CD14-positive monocyte (primary cell): ENCODE data around the gene SYNPO. TPM values are rescaled to one million over a fixed set of nuclear protein-coding genes. Genes with fewer than 3 reads are reported as not detected.

Experiments used
- DNase-seq, 3 donors: peaks; one replicate each; pipeline ENCODE4 v3.0.0-alpha.2; 2011 to 2022
- H2AFZ ChIP-seq: 2 replicates; pipeline ENCODE4 v1.6.0; 2012; ENCODE audit warnings: mild to moderate bottlenecking, low read depth, low read length, inconsistent platforms; ENCODE audit not compliant: insufficient read depth, poor library complexity, severe bottlenecking
- H3K27ac ChIP-seq, 2 donors: 1 replicate in 1 of 2; 2 replicates in 1 of 2; pipeline ENCODE4 v1.5.1; 2012 to 2013; ENCODE audit warnings: low read length in 2 of 2, control low read depth in 1 of 2, inconsistent platforms in 1 of 2, low read depth in 1 of 2, mild to moderate bottlenecking in 1 of 2
- H3K27me3 ChIP-seq, 2 donors: one replicate each; pipeline versions ENCODE4 v1.6.0 to v1.6.1; 2011 to 2013; ENCODE audit warnings: low read length in 2 of 2; ENCODE audit not compliant: control insufficient read depth in 2 of 2, insufficient read depth in 2 of 2
- H3K36me3 ChIP-seq, 2 donors: replicated peaks in 1 of 2; 1 replicate in 1 of 2; 2 replicates in 1 of 2; pipeline versions ENCODE4 v1.5.1 to v1.6.1; 2012 to 2013; ENCODE audit warnings: low read length in 2 of 2, control low read depth in 1 of 2, inconsistent platforms in 1 of 2, mild to moderate bottlenecking in 1 of 2; ENCODE audit not compliant: insufficient read depth in 2 of 2, control insufficient read depth in 1 of 2
- H3K4me1 ChIP-seq, 2 donors: 1 replicate in 1 of 2; 2 replicates in 1 of 2; pipeline versions ENCODE4 v1.5.1 to v1.6.1; 2012 to 2013; ENCODE audit warnings: low read length in 2 of 2, control low read depth in 1 of 2, inconsistent platforms in 1 of 2, mild to moderate bottlenecking in 1 of 2, moderate library complexity in 1 of 2; ENCODE audit not compliant: insufficient read depth in 2 of 2, control insufficient read depth in 1 of 2
- H3K4me2 ChIP-seq: replicated peaks from 2 replicates; pipeline ENCODE3; 2012; ENCODE audit warnings: low read length, moderate library complexity, mild to moderate bottlenecking; ENCODE audit not compliant: poor library complexity, severe bottlenecking; ENCODE audit errors: extremely low read depth
- H3K4me3 ChIP-seq, 3 experiments: fragments of 200-600 bp in 1 of 3; sonication (generic) in 1 of 3; replicated peaks in 1 of 3; 1 replicate in 2 of 3; 2 replicates in 1 of 3; pipeline ENCODE4 v1.5.1; 2011 to 2013; ENCODE audit warnings: low read length in 3 of 3, mild to moderate bottlenecking in 3 of 3, control low read depth in 2 of 3, low read depth in 2 of 3, inconsistent platforms in 1 of 3, moderate library complexity in 1 of 3
- H3K79me2 ChIP-seq: 2 replicates; pipeline ENCODE4 v1.6.0; 2012; ENCODE audit warnings: mild to moderate bottlenecking, control low read depth, inconsistent platforms, low read length, moderate library complexity; ENCODE audit not compliant: insufficient read depth
- H3K9ac ChIP-seq: 2 replicates; pipeline ENCODE4 v1.6.0; 2017; ENCODE audit warnings: low read length, mild to moderate bottlenecking; ENCODE audit not compliant: insufficient read depth, poor library complexity, severe bottlenecking
- H3K9me3 ChIP-seq, 2 donors: replicated peaks in 1 of 2; 1 replicate in 1 of 2; 2 replicates in 1 of 2; pipeline versions ENCODE4 v1.5.1 to v1.6.1; 2012 to 2013; ENCODE audit warnings: low read length in 2 of 2, control low read depth in 1 of 2; ENCODE audit not compliant: control insufficient read depth in 1 of 2, insufficient read depth in 1 of 2
- H4K20me1 ChIP-seq: 2 replicates; pipeline ENCODE4 v1.6.0; 2012; ENCODE audit warnings: mild to moderate bottlenecking, low read length, control low read depth, moderate library complexity; ENCODE audit not compliant: insufficient read depth
- H3K27ac Mint-ChIP-seq, 7 donors: one replicate each; pipeline ENCODE4 v1.8.0; 2020; ENCODE audit warnings: mild to moderate bottlenecking in 7 of 7, mixed read lengths in 7 of 7, moderate library complexity in 6 of 7, inconsistent platforms in 2 of 7
- H3K27me3 Mint-ChIP-seq, 3 donors: one replicate each; pipeline ENCODE4 v1.8.0; 2021 to 2022; ENCODE audit warnings: low read depth in 3 of 3, mild to moderate bottlenecking in 3 of 3, mixed read lengths in 3 of 3, moderate library complexity in 3 of 3, inconsistent platforms in 1 of 3
- H3K36me3 Mint-ChIP-seq, 2 donors: one replicate each; pipeline ENCODE4 v1.8.0; 2020; ENCODE audit warnings: mixed read lengths in 2 of 2, inconsistent platforms in 1 of 2, mild to moderate bottlenecking in 1 of 2
- H3K4me1 Mint-ChIP-seq: one replicate; pipeline ENCODE4 v1.8.0; 2020; ENCODE audit warnings: mild to moderate bottlenecking, mixed read lengths
- H3K4me3 Mint-ChIP-seq, 2 donors: one replicate each; pipeline ENCODE4 v1.8.0; 2020; ENCODE audit warnings: mild to moderate bottlenecking in 2 of 2, mixed read lengths in 2 of 2, moderate library complexity in 1 of 2
- H3K9me3 Mint-ChIP-seq, 7 donors: one replicate each; pipeline ENCODE4 v1.8.0; 2020 to 2022; ENCODE audit warnings: mixed read lengths in 7 of 7, mild to moderate bottlenecking in 6 of 7, moderate library complexity in 6 of 7, inconsistent platforms in 2 of 7
- WGBS: methylation state at CpG from one replicate; pipeline ENCODE4 v1.1.5; 2013; ENCODE audit warnings: missing lambda C conversion rate; ENCODE audit not compliant: insufficient coverage; 5-methylcytosine and 5-hydroxymethylcytosine counted together
- intact Hi-C, 2 donors: fragments of 100-400 bp; cut with micrococcal nuclease; formaldehyde crosslinking; loops; one replicate each; pipeline versions ENCODE4 v1.15.0 to v1.15.1; 2023
- polyA plus RNA-seq, 3 donors: library from polyadenylated mRNA; depleted of rRNA in 1 of 3; unstranded in 2 of 3; stranded (reverse) in 1 of 3; fragments of 300-500 nt in 2 of 3; fragments of >200 nt in 1 of 3; fragmentation: Illumina TruSeq in 2 of 3; gene quantifications; 1 replicate in 2 of 3; 2 replicates in 1 of 3; pipeline ENCODE4 v1.2.3, GENCODE V29; 2012 to 2021
- TF ChIP-seq, protein P1 (sequence below): fragments of 200-600 bp; IDR thresholded peaks from one replicate; pipeline ENCODE4 v1.8.0; 2022; ENCODE audit warnings: antibody characterized with exemption, mild to moderate bottlenecking

The SYNPO gene
- polyA plus RNA-seq, 3 donors = not detected

- no peak overlapping the region for H3K4me3 Mint-ChIP-seq
- H3K4me3 ChIP-seq = no peak overlapping the region
- H2AFZ ChIP-seq = no peak overlapping the region
- H3K4me1 ChIP-seq = peaks cover 9 to 14% of the 10 kb centered on the region in 2 donors
- no peak overlapping the region for H3K27ac ChIP-seq
- peaks cover 0 to 2% (median 0%) of the 10 kb centered on the region in 7 donors for H3K9me3 Mint-ChIP-seq
- H3K9ac ChIP-seq = no peak overlapping the region
- 94% methylated on average over 8 of the region's 11 CpGs for WGBS
- no peak overlapping the region for H3K4me2 ChIP-seq
- H3K27me3 Mint-ChIP-seq = peaks cover 6 to 12% (median 9%) of the 10 kb centered on the region in 3 donors
- H3K36me3 ChIP-seq = no peaks in the 10 kb centered on the region
- TF ChIP-seq, protein P1, sequence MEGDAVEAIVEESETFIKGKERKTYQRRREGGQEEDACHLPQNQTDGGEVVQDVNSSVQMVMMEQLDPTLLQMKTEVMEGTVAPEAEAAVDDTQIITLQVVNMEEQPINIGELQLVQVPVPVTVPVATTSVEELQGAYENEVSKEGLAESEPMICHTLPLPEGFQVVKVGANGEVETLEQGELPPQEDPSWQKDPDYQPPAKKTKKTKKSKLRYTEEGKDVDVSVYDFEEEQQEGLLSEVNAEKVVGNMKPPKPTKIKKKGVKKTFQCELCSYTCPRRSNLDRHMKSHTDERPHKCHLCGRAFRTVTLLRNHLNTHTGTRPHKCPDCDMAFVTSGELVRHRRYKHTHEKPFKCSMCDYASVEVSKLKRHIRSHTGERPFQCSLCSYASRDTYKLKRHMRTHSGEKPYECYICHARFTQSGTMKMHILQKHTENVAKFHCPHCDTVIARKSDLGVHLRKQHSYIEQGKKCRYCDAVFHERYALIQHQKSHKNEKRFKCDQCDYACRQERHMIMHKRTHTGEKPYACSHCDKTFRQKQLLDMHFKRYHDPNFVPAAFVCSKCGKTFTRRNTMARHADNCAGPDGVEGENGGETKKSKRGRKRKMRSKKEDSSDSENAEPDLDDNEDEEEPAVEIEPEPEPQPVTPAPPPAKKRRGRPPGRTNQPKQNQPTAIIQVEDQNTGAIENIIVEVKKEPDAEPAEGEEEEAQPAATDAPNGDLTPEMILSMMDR = no peak
- H3K4me1 Mint-ChIP-seq = peaks cover 9% of the 10 kb centered on the region
- no peak for DNase-seq
- no peaks in the 10 kb centered on the region for H3K79me2 ChIP-seq
- H4K20me1 ChIP-seq = no peaks in the 10 kb centered on the region
- H3K9me3 ChIP-seq = no peaks in the 10 kb centered on the region
- H3K36me3 Mint-ChIP-seq = no peaks in the 10 kb centered on the region
- H3K27ac Mint-ChIP-seq = no peak overlapping the region
- intact Hi-C loops = loop anchor here (5.0 to 10.0 kb wide), 3 partner anchors 97 to 205 kb away; no protein-coding TSS in a partner anchor
- peaks cover 0 to 4% of the 10 kb centered on the region in 2 donors for H3K27me3 ChIP-seq
Observed at GRCh38 chr5:150659360-150660107, 19.1 kb downstream of the SYNPO start.

DNA sequence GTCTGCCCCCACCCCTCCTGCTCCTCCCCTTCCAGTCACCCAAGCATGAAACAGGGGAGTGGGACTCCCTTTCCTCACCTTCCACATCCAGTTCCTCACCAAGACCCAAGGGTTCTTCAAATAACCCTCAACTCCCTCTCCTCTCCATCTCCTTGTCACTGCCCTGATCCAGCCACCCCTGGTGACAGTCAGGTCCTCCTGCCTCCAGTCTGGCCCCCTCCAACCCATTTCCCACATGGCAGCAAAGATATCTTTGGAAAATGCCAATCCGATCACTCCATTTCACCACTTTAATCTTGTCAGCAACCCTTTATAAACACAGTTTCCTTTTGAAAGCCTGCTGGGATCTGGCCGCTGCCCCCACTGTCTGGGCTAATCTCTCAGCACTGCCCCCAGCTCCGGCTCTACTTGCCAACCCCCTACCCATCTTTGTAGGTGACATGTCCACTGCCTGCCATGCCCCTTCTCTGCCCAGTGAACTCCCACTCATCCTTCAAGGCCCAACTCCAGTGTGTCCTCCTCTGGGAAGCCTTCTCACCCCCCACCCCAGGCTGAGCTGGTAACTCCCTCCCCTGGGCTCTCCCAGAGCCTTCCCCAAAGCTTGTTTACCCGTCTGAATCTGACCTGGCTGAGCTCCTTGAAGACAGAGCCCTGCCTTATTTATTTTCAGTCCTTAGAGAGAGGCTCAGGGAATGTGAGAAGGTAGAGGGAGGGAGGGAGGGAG, 19.8 kb downstream of the SYNPO start:
- H2AFZ ChIP-seq = no peak overlapping the region
- Mint-ChIP-seq H3K27me3 (peaks cover 5 to 12% (median 7%) of the 10 kb centered on the region in 3 donors), H3K9me3 (peaks cover 0 to 2% (median 0%) of the 10 kb centered on the region in 7 donors), H3K4me1 (peaks cover 9% of the 10 kb centered on the region), H3K4me3 (no peak overlapping the region), H3K36me3 (no peaks in the 10 kb centered on the region), H3K27ac (no peak overlapping the region)
- H3K79me2 ChIP-seq = no peaks in the 10 kb centered on the region
- intact Hi-C loops = no loop called here
- H3K4me2 ChIP-seq = no peak overlapping the region
- no peaks in the 10 kb centered on the region for H3K36me3 ChIP-seq
- H4K20me1 ChIP-seq = no peaks in the 10 kb centered on the region
- no peaks in the 10 kb centered on the region for H3K9me3 ChIP-seq
- no peak overlapping the region for H3K9ac ChIP-seq
- peaks cover 0 to 4% of the 10 kb centered on the region in 2 donors for H3K27me3 ChIP-seq
- TF ChIP-seq, protein P1 = no peak
- no peak overlapping the region for H3K4me3 ChIP-seq
- H3K27ac ChIP-seq = no peak overlapping the region
- H3K4me1 ChIP-seq = peaks cover 9 to 14% of the 10 kb centered on the region in 2 donors
- no peak for DNase-seq
- WGBS = 93% methylated on average over 3 of the region's 4 CpGs
